ENCODE data around the gene PHEX. TPM values are rescaled to one million over a fixed set of nuclear protein-coding genes. Genes with fewer than 3 reads are reported as not detected.

Gene PHEX
- polyA plus RNA-seq, 1 donor (not counting 4 experiments of a cell fraction or from before 2014, with no cell fraction given): 0.80 TPM

DNA sequence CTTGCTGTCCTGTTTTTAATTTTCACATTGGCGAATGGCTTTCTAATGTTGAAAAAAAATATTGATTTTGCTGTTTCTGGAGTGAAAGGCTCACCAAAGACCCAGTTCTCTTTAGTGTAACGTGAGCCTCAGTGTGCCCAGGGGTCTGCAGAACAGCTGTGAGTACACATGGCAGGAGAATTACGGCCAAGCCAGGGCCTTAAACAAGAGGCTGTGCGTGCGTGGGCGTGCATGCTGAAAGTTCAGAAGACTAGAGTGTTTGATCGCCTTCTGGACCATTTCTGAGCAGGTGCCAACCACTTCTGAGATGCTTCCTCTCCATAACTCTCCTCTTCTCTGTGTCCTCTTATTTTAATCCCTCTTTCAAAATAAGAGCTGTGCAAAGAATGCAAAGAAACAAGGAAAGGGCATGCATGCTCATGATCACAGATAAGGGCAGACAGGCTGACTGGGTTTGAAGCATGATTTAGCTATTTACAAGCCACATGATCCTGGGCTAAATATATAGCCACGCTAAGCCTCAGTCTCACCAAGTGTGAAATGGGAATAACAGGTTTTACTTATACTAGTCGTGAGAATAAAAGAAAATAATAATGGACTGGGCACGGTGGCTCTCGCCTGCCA lies 9.9 kb downstream of the PHEX start:
- dilution Hi-C loops (cut with MboI; ENCODE audit: extremely low pct_ligation_motif_present, low sequenced_read_pairs): no loop called here
- no peak overlapping the region for H3K4me2 ChIP-seq (ENCODE audit: control insufficient read depth, extremely low read depth, insufficient read depth, low read depth, low read length)
- no peak overlapping the region for H3K9ac ChIP-seq (ENCODE audit: control insufficient read depth, extremely low read depth, insufficient read depth, low read length)
- FAIRE-seq (no peak), DNase-seq (ENCODE audit: low read depth, low spot score) (no peak)
- H3K4me3 ChIP-seq (ENCODE audit: control insufficient read depth in 2 of 3, extremely low read depth in 1 of 3, insufficient read depth in 2 of 3, low read depth in 1 of 3, low read length in 3 of 3): no peak overlapping the region
- no peaks in the 10 kb centered on the region for H3K27me3 ChIP-seq (ENCODE audit: control insufficient read depth, extremely low read depth, insufficient read depth, low read length)
- no peaks in the 10 kb centered on the region for H3K79me2 ChIP-seq (ENCODE audit: control insufficient read depth, insufficient read depth, low read length)
- H4K20me1 ChIP-seq (ENCODE audit: control insufficient read depth, extremely low read depth, insufficient read depth, low read length): no peaks in the 10 kb centered on the region
- TF ChIP-seq, protein P1, sequence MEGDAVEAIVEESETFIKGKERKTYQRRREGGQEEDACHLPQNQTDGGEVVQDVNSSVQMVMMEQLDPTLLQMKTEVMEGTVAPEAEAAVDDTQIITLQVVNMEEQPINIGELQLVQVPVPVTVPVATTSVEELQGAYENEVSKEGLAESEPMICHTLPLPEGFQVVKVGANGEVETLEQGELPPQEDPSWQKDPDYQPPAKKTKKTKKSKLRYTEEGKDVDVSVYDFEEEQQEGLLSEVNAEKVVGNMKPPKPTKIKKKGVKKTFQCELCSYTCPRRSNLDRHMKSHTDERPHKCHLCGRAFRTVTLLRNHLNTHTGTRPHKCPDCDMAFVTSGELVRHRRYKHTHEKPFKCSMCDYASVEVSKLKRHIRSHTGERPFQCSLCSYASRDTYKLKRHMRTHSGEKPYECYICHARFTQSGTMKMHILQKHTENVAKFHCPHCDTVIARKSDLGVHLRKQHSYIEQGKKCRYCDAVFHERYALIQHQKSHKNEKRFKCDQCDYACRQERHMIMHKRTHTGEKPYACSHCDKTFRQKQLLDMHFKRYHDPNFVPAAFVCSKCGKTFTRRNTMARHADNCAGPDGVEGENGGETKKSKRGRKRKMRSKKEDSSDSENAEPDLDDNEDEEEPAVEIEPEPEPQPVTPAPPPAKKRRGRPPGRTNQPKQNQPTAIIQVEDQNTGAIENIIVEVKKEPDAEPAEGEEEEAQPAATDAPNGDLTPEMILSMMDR (optimal IDR thresholded peaks at IDR 0.05 in 1 of 3, IDR thresholded peaks at IDR 0.05 in 1 of 3, conservative IDR thresholded peaks at IDR 0.05 in 1 of 3; ENCODE audit: extremely low read depth in 1 of 3, insufficient read depth in 2 of 3, low read length in 3 of 3): no peak
- TF ChIP-seq EZH2 (IDR thresholded peaks at IDR 0.05; ENCODE audit: low read length): no peak
- H2AFZ ChIP-seq (ENCODE audit: control insufficient read depth, low read length): no peak overlapping the region
- H3K36me3 ChIP-seq (ENCODE audit: control insufficient read depth in 2 of 2, extremely low read depth in 1 of 2, insufficient read depth in 2 of 2, low read length in 2 of 2): no peaks in the 10 kb centered on the region
- H3K9me1 ChIP-seq (ENCODE audit: control insufficient read depth, extremely low read depth, insufficient read depth, low read length): no peaks in the 10 kb centered on the region
- H3K4me1 ChIP-seq (ENCODE audit: control insufficient read depth, extremely low read depth, insufficient read depth, low read length): no peaks in the 10 kb centered on the region
- H3K27ac ChIP-seq (ENCODE audit: control insufficient read depth, insufficient read depth, low read length): no peak overlapping the region
- H3K9me3 ChIP-seq (ENCODE audit: control insufficient read depth, low read depth, low read length): no peaks in the 10 kb centered on the region

DNA sequence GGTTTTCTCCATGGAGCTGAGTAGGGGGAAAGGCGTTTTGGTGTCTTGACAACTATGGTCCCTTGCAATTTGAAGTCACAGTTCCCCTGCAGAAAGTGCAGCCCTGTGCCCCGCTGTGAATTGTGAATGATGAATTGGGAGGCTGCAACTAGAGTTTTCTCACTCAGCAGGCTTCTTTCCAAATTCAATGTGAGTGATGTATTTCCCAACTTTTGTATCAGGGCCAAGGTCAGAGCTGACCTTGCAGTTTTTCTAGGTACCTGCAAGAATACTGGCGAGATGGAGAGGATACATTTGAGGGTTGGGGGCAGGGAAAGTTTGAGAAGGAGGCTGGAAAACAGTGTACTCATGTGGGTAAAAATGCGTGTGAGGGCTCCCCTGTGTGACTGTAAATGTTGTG lies 11.7 kb downstream of the PHEX start:
- TF ChIP-seq EZH2 (IDR thresholded peaks at IDR 0.05; ENCODE audit: low read length): no peak
- TF ChIP-seq, protein P1 (optimal IDR thresholded peaks at IDR 0.05 in 1 of 3, IDR thresholded peaks at IDR 0.05 in 1 of 3, conservative IDR thresholded peaks at IDR 0.05 in 1 of 3; ENCODE audit: extremely low read depth in 1 of 3, insufficient read depth in 2 of 3, low read length in 3 of 3): no peak
- no peaks in the 10 kb centered on the region for H3K27me3 ChIP-seq (ENCODE audit: control insufficient read depth, extremely low read depth, insufficient read depth, low read length)
- H3K4me1 ChIP-seq (ENCODE audit: control insufficient read depth, extremely low read depth, insufficient read depth, low read length): no peaks in the 10 kb centered on the region
- no peak for DNase-seq (ENCODE audit: low read depth, low spot score)
- no peaks in the 10 kb centered on the region for H3K79me2 ChIP-seq (ENCODE audit: control insufficient read depth, insufficient read depth, low read length)
- no peak overlapping the region for H2AFZ ChIP-seq (ENCODE audit: control insufficient read depth, low read length)
- no peak overlapping the region for H3K9ac ChIP-seq (ENCODE audit: control insufficient read depth, extremely low read depth, insufficient read depth, low read length)
- no peak overlapping the region for H3K4me3 ChIP-seq (ENCODE audit: control insufficient read depth in 2 of 3, extremely low read depth in 1 of 3, insufficient read depth in 2 of 3, low read depth in 1 of 3, low read length in 3 of 3)
- no peak for FAIRE-seq
- no peaks in the 10 kb centered on the region for H4K20me1 ChIP-seq (ENCODE audit: control insufficient read depth, extremely low read depth, insufficient read depth, low read length)
- no peaks in the 10 kb centered on the region for H3K36me3 ChIP-seq (ENCODE audit: control insufficient read depth in 2 of 2, extremely low read depth in 1 of 2, insufficient read depth in 2 of 2, low read length in 2 of 2)
- no peaks in the 10 kb centered on the region for H3K9me3 ChIP-seq (ENCODE audit: control insufficient read depth, low read depth, low read length)
- dilution Hi-C loops (cut with MboI; ENCODE audit: extremely low pct_ligation_motif_present, low sequenced_read_pairs): no loop called here
- no peak overlapping the region for H3K27ac ChIP-seq (ENCODE audit: control insufficient read depth, insufficient read depth, low read length)
- no peak overlapping the region for H3K4me2 ChIP-seq (ENCODE audit: control insufficient read depth, extremely low read depth, insufficient read depth, low read depth, low read length)
- no peaks in the 10 kb centered on the region for H3K9me1 ChIP-seq (ENCODE audit: control insufficient read depth, extremely low read depth, insufficient read depth, low read length)
